K562 (cell line): ENCODE data around the gene CACNA1E. TPM values are rescaled to one million over a fixed set of nuclear protein-coding genes. Genes with fewer than 3 reads are reported as not detected.

Source experiments
- ATAC-seq: fragments of 200-7000 bp; cut with Tn5 transposase; 3 replicates; pipeline ENCODE4 v1.9.1; 2020; ENCODE audit warnings: moderate library complexity
- BruUV-seq: library from RNA; stranded (reverse); fragments of 400-500 nt; replicated peaks from 2 replicates; lab custom pipeline; 2021; lab: Mats Ljungman, UMichigan
- CTCF ChIA-PET: fragments of 300-600 bp; formaldehyde crosslinking; extraction: SDS; loops from one replicate; lab custom pipeline; 2021; ENCODE audit warnings: low intra/inter-chr PET ratio; lab: Yijun Ruan, JAX
- POLR2A ChIA-PET: fragments of 300-600, 350-650 bp; sonication (Branson Sonifier 250); formaldehyde crosslinking; extraction: SDS; loops from one replicate; lab custom pipeline; 2021; ENCODE audit warnings: antibody characterized with exemption, inconsistent platforms; lab: Yijun Ruan, JAX
- DNase-seq, 4 experiments: peaks; one replicate each; pipeline versions ENCODE4 v3.0.0 to v3.0.0-alpha.2; 2011 to 2018; ENCODE audit warnings: low spot score in 3 of 4, mixed read lengths in 3 of 4; ENCODE audit errors: extremely low read depth in 1 of 4
- FAIRE-seq: peaks from 2 replicates; lab custom pipeline; 2011; peaks lifted over from hg19 to GRCh38; lab: Jason Lieb, UNC
- H2AFZ ChIP-seq: 2 replicates; pipeline ENCODE4 v1.6.0; 2011; ENCODE audit warnings: low read depth, low read length, control low read depth, inconsistent platforms
- H3K27ac ChIP-seq: fragments of 200-600 bp; 3 replicates; pipeline ENCODE4 v1.8.0; 2011; ENCODE audit warnings: low read depth, mild to moderate bottlenecking, control low read depth, inconsistent platforms, low read length, moderate library complexity, mixed read lengths; ENCODE audit errors: extremely low read depth
- H3K27me3 ChIP-seq, 2 experiments: fragments of 300-600 bp in 1 of 2; 2 replicates in 1 of 2; 3 replicates in 1 of 2; pipeline versions ENCODE4 v1.6.0 to v1.8.0; 2011; ENCODE audit warnings: inconsistent platforms in 2 of 2, low read length in 2 of 2, mild to moderate bottlenecking in 1 of 2, mixed read lengths in 1 of 2, moderate library complexity in 1 of 2; ENCODE audit not compliant: control insufficient read depth in 2 of 2, insufficient read depth in 2 of 2
- H3K36me3 ChIP-seq: fragments of 300-600 bp; 3 replicates; pipeline ENCODE4 v1.8.0; 2011; ENCODE audit warnings: mild to moderate bottlenecking, low read length, inconsistent platforms; ENCODE audit not compliant: control insufficient read depth, insufficient read depth
- H3K4me1 ChIP-seq, 2 experiments: fragments of 200-600 bp in 1 of 2; replicated peaks in 1 of 2; 2 replicates in 1 of 2; 3 replicates in 1 of 2; pipeline versions ENCODE4 v1.5.1 to v1.8.0; 2011; ENCODE audit warnings: inconsistent platforms in 2 of 2, low read length in 2 of 2, mild to moderate bottlenecking in 1 of 2, mixed read lengths in 1 of 2, moderate library complexity in 1 of 2; ENCODE audit not compliant: control insufficient read depth in 2 of 2, insufficient read depth in 2 of 2
- H3K4me2 ChIP-seq: 2 replicates; pipeline ENCODE4 v1.6.1; 2011; ENCODE audit warnings: low read length, control low read depth, inconsistent platforms, mixed read lengths; ENCODE audit not compliant: insufficient read depth
- H3K4me3 ChIP-seq: fragments of 200-600 bp; sonication (generic), shearing (Covaris generic); 2 replicates; pipeline ENCODE4 v1.5.1; 2016; ENCODE audit warnings: control low read depth, inconsistent platforms
- H3K79me2 ChIP-seq: fragments of 200-600 bp; 3 replicates; pipeline ENCODE4 v1.8.0; 2011; ENCODE audit warnings: low read length, inconsistent platforms; ENCODE audit not compliant: control insufficient read depth, insufficient read depth
- H3K9ac ChIP-seq, 2 experiments: 2 replicates each; pipeline versions ENCODE4 v1.6.0 to v1.6.1; 2011; ENCODE audit warnings: low read depth in 2 of 2, low read length in 2 of 2, control low read depth in 1 of 2, inconsistent platforms in 1 of 2, mild to moderate bottlenecking in 1 of 2, mixed read lengths in 1 of 2; ENCODE audit not compliant: insufficient read depth in 1 of 2
- H3K9me1 ChIP-seq: one replicate; pipeline ENCODE4 v1.6.0; 2011; ENCODE audit warnings: inconsistent platforms, mild to moderate bottlenecking, low read length, moderate library complexity; ENCODE audit not compliant: control insufficient read depth, insufficient read depth
- H3K9me3 ChIP-seq: replicated peaks from 2 replicates; pipeline ENCODE4 v1.5.1; 2011; ENCODE audit warnings: low read depth, low read length, inconsistent platforms; ENCODE audit not compliant: control insufficient read depth, insufficient read depth
- H4K20me1 ChIP-seq: replicated peaks from 2 replicates; pipeline ENCODE4 v1.6.1; 2011; ENCODE audit warnings: low read length, inconsistent platforms, mixed read lengths; ENCODE audit not compliant: control insufficient read depth, insufficient read depth
- FOXA1 ChIP-seq: fragments of 450-650 bp; IDR thresholded peaks from 2 replicates; pipeline ENCODE4 v1.6.1; 2016; ENCODE audit warnings: mild to moderate bottlenecking, borderline replicate concordance
- ZNF224 ChIP-seq: sonication (generic); formaldehyde crosslinking; IDR thresholded peaks from 2 replicates; pipeline ENCODE4 v1.8.0; 2022; ENCODE audit warnings: mild to moderate bottlenecking, missing genetic modification reagents
- ZNF324 ChIP-seq: fragments of 250-450 bp; sonication (Bioruptor Pico); IDR thresholded peaks from 2 replicates; pipeline ENCODE4 v1.4.0; 2020; ENCODE audit warnings: mild to moderate bottlenecking
- ZNF445 ChIP-seq: fragments of 250-450 bp; sonication (Bioruptor Pico); IDR thresholded peaks from 2 replicates; pipeline ENCODE4 v1.4.0; 2020; ENCODE audit warnings: low read depth, mild to moderate bottlenecking, moderate library complexity
- WGBS: fragments of 100-300 bp; shearing (Covaris generic); methylation state at CpG from one replicate; pipeline ENCODE4 v1.1.6; 2016; ENCODE audit warnings: low coverage, mixed read lengths; ENCODE audit not compliant: insufficient coverage; ENCODE audit errors: missing lambda C conversion rate; 5-methylcytosine and 5-hydroxymethylcytosine counted together
- in situ Hi-C: fragments of 300-500 bp; cut with MboI; formaldehyde crosslinking; loops from 4 replicates; pipeline ENCODE4 v1.15.0; 2018; ENCODE audit warnings: inconsistent platforms, mixed read lengths
- intact Hi-C: fragments of 100-400 bp; cut with micrococcal nuclease; formaldehyde crosslinking; loops from 2 replicates; pipeline ENCODE4 v1.14.2; 2022
- polyA plus RNA-seq, 8 experiments: library from polyadenylated mRNA; depleted of rRNA in 4 of 8; stranded (reverse) in 5 of 8; unstranded in 3 of 8; fragments of >200 nt; fragmentation: Nextera tagmentation in 2 of 8; fragmentation: Illumina TruSeq in 1 of 8; extraction: Ambion mirVana in 2 of 8; extraction: Trizol in 1 of 8; gene quantifications; 2 replicates each; pipeline versions ENCODE4 v1.2.1 to v1.2.3, GENCODE V29; 2011 to 2014; ENCODE audit warnings: inconsistent platforms in 1 of 8, missing spikeins in 1 of 8
- total RNA-seq, 7 experiments: library from RNA; depleted of rRNA in 6 of 7; stranded (reverse); fragments of >200 nt in 6 of 7; fragmentation: Illumina TruSeq in 2 of 7; extraction: Trizol in 2 of 7; gene quantifications; 2 replicates each; pipeline versions ENCODE4 v1.2.1 to v1.2.3, GENCODE V29; 2011 to 2021; ENCODE audit warnings: low replicate concordance in 1 of 7
- TF ChIP-seq, protein P1 (sequence below): fragments of 450-650 bp; IDR thresholded peaks from 2 replicates; pipeline ENCODE4 v1.6.1; 2016; ENCODE audit warnings: mild to moderate bottlenecking, moderate library complexity
- TF ChIP-seq, protein P2 (sequence below): sonication (generic); formaldehyde crosslinking; IDR thresholded peaks from 2 replicates; pipeline ENCODE4 v1.8.0; 2022; ENCODE audit warnings: missing genetic modification reagents, mild to moderate bottlenecking, borderline replicate concordance
- TF ChIP-seq, protein P3 (sequence below): fragments of 250-450 bp; sonication (Bioruptor Pico); IDR thresholded peaks from 2 replicates; pipeline ENCODE4 v1.4.0; 2020

Gene CACNA1E
- total and polyA plus RNA-seq, 9 of the 15 experiments (the other 6 are each of a cell fraction or from before 2014, with no cell fraction given): under 0.01 to 0.04 TPM; not detected in 7

DNA sequence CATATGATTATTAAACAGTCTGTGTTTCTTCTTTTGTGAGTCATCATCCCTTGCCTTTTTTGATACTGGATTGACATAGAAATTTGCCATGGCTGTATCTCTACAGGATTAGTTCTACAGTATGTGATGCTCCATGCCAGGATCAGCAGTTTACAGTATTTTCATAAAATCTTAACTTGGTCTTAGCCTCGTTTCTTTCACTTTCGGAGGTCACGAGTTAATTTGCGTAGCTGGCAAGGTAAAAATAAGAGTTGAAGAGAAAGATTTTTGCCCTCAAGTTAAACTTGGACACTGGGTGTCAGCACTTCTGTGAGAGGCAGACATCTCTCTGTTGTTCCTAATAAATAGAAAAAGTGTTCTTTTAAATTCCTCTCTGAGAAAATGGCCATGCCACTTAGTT, 79.1 kb downstream of the CACNA1E start:
- Histone ChIP-seq H3K27me3 (no peaks in the 10 kb centered on the region), H3K9ac (no peak overlapping the region), H3K4me1 (no peaks in the 10 kb centered on the region), H3K4me3 (no peak overlapping the region), H3K36me3 (no peaks in the 10 kb centered on the region), H3K4me2 (no peak overlapping the region), H2AFZ (no peak overlapping the region), H3K9me3 (no peaks in the 10 kb centered on the region), H3K27ac (no peak overlapping the region), H4K20me1 (no peaks in the 10 kb centered on the region), H3K9me1 (no peaks in the 10 kb centered on the region), H3K79me2 (no peaks in the 10 kb centered on the region)
- ChIA-PET POLR2A (no interaction called here), CTCF (no interaction called here)
- intact Hi-C loops: no loop called here
- no peak for DNase-seq
- in situ Hi-C loops: no loop called here
- BruUV-seq: no TSS peak
- FAIRE-seq: no peak
- ATAC-seq: no peak
- 1% methylated on average over 4 of the region's 4 CpGs for WGBS
- TF ChIP-seq, protein P1, sequence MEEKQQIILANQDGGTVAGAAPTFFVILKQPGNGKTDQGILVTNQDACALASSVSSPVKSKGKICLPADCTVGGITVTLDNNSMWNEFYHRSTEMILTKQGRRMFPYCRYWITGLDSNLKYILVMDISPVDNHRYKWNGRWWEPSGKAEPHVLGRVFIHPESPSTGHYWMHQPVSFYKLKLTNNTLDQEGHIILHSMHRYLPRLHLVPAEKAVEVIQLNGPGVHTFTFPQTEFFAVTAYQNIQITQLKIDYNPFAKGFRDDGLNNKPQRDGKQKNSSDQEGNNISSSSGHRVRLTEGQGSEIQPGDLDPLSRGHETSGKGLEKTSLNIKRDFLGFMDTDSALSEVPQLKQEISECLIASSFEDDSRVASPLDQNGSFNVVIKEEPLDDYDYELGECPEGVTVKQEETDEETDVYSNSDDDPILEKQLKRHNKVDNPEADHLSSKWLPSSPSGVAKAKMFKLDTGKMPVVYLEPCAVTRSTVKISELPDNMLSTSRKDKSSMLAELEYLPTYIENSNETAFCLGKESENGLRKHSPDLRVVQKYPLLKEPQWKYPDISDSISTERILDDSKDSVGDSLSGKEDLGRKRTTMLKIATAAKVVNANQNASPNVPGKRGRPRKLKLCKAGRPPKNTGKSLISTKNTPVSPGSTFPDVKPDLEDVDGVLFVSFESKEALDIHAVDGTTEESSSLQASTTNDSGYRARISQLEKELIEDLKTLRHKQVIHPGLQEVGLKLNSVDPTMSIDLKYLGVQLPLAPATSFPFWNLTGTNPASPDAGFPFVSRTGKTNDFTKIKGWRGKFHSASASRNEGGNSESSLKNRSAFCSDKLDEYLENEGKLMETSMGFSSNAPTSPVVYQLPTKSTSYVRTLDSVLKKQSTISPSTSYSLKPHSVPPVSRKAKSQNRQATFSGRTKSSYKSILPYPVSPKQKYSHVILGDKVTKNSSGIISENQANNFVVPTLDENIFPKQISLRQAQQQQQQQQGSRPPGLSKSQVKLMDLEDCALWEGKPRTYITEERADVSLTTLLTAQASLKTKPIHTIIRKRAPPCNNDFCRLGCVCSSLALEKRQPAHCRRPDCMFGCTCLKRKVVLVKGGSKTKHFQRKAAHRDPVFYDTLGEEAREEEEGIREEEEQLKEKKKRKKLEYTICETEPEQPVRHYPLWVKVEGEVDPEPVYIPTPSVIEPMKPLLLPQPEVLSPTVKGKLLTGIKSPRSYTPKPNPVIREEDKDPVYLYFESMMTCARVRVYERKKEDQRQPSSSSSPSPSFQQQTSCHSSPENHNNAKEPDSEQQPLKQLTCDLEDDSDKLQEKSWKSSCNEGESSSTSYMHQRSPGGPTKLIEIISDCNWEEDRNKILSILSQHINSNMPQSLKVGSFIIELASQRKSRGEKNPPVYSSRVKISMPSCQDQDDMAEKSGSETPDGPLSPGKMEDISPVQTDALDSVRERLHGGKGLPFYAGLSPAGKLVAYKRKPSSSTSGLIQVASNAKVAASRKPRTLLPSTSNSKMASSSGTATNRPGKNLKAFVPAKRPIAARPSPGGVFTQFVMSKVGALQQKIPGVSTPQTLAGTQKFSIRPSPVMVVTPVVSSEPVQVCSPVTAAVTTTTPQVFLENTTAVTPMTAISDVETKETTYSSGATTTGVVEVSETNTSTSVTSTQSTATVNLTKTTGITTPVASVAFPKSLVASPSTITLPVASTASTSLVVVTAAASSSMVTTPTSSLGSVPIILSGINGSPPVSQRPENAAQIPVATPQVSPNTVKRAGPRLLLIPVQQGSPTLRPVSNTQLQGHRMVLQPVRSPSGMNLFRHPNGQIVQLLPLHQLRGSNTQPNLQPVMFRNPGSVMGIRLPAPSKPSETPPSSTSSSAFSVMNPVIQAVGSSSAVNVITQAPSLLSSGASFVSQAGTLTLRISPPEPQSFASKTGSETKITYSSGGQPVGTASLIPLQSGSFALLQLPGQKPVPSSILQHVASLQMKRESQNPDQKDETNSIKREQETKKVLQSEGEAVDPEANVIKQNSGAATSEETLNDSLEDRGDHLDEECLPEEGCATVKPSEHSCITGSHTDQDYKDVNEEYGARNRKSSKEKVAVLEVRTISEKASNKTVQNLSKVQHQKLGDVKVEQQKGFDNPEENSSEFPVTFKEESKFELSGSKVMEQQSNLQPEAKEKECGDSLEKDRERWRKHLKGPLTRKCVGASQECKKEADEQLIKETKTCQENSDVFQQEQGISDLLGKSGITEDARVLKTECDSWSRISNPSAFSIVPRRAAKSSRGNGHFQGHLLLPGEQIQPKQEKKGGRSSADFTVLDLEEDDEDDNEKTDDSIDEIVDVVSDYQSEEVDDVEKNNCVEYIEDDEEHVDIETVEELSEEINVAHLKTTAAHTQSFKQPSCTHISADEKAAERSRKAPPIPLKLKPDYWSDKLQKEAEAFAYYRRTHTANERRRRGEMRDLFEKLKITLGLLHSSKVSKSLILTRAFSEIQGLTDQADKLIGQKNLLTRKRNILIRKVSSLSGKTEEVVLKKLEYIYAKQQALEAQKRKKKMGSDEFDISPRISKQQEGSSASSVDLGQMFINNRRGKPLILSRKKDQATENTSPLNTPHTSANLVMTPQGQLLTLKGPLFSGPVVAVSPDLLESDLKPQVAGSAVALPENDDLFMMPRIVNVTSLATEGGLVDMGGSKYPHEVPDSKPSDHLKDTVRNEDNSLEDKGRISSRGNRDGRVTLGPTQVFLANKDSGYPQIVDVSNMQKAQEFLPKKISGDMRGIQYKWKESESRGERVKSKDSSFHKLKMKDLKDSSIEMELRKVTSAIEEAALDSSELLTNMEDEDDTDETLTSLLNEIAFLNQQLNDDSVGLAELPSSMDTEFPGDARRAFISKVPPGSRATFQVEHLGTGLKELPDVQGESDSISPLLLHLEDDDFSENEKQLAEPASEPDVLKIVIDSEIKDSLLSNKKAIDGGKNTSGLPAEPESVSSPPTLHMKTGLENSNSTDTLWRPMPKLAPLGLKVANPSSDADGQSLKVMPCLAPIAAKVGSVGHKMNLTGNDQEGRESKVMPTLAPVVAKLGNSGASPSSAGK: no peak
- TF ChIP-seq ZNF445: no peak
- no peak for TF ChIP-seq ZNF224
- no peak for TF ChIP-seq FOXA1
- TF ChIP-seq ZNF324: no peak
- TF ChIP-seq, protein P2, sequence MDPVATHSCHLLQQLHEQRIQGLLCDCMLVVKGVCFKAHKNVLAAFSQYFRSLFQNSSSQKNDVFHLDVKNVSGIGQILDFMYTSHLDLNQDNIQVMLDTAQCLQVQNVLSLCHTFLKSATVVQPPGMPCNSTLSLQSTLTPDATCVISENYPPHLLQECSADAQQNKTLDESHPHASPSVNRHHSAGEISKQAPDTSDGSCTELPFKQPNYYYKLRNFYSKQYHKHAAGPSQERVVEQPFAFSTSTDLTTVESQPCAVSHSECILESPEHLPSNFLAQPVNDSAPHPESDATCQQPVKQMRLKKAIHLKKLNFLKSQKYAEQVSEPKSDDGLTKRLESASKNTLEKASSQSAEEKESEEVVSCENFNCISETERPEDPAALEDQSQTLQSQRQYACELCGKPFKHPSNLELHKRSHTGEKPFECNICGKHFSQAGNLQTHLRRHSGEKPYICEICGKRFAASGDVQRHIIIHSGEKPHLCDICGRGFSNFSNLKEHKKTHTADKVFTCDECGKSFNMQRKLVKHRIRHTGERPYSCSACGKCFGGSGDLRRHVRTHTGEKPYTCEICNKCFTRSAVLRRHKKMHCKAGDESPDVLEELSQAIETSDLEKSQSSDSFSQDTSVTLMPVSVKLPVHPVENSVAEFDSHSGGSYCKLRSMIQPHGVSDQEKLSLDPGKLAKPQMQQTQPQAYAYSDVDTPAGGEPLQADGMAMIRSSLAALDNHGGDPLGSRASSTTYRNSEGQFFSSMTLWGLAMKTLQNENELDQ (CRISPR knock-in tag): no peak
- TF ChIP-seq, protein P3, sequence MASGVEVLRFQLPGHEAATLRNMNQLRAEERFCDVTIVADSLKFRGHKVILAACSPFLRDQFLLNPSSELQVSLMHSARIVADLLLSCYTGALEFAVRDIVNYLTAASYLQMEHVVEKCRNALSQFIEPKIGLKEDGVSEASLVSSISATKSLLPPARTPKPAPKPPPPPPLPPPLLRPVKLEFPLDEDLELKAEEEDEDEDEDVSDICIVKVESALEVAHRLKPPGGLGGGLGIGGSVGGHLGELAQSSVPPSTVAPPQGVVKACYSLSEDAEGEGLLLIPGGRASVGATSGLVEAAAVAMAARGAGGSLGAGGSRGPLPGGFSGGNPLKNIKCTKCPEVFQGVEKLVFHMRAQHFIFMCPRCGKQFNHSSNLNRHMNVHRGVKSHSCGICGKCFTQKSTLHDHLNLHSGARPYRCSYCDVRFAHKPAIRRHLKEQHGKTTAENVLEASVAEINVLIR (CRISPR knock-in tag): no peak
